NCI-H69 (cell line): Measurements from ENCODE around the gene DCST1.

ENCODE experiments used
- DNase-seq: peaks from one replicate; lab custom pipeline; 2025; lab: John Stamatoyannopoulos, UW

The DCST1 gene

GRCh38 chr1:155012776-155013602 lies 20.6 kb upstream of the DCST1 start:
- no peak for DNase-seq

DNA sequence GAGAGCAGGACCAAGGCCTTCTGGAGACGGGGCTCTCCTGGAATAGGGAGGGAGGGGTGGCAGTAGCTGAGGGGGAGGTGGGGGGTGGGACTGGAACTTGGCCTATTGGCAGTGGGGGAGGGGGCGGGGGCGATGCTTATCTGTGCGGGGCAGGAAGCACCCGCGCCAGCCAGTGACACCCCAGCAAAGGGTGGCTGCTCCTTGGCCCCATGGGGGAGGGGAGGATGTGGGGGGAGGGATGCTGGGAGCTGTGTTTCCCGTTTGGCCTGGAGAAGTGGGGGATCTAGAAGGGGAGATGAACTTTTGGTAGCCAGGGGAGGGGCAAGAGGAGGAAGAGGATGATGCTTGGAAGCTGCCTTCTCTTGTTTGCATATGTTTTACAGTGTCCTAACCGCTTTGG lies 20.0 kb upstream of the DCST1 start:
- DNase-seq: no peak

GRCh38 chr1:155014709-155015508 lies 18.7 kb upstream of the DCST1 start:
- DNase-seq: no peak

DNA sequence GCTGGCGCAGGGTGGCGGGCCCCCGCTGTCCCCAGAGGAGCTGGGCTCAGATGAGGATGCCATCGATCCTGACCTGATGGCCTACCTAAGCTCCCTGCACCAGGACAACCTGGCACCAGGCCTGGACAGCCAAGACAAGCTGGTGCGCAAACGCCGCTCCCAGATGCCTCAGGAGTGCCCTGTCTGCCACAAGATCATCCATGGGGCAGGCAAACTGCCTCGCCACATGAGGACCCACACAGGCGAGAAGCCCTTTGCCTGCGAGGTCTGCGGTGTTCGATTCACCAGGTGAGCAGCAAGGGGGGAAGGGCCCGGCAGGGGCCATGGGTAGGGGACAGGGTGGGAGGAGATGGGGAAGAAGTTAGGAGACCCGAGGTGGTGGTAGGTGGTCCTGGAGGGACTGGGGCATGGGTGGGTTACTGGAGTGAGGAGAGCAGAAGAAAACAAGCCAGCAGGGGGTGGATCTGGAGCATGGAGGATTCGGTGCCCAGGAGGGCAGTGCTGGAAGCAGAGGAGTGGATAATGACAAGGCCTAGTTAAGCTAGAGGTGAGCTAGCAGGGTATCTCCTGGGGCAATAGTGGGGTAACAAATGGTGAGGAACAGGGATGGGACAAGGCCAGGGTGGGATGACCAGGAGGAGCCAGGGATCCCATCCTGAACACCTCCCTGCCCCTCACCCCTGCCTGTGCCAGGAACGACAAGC lies 17.9 kb upstream of the DCST1 start:
- no peak for DNase-seq

- no peak for DNase-seq
Observed at GRCh38 chr1:155016231-155016831, 17.3 kb upstream of the DCST1 start.

DNA sequence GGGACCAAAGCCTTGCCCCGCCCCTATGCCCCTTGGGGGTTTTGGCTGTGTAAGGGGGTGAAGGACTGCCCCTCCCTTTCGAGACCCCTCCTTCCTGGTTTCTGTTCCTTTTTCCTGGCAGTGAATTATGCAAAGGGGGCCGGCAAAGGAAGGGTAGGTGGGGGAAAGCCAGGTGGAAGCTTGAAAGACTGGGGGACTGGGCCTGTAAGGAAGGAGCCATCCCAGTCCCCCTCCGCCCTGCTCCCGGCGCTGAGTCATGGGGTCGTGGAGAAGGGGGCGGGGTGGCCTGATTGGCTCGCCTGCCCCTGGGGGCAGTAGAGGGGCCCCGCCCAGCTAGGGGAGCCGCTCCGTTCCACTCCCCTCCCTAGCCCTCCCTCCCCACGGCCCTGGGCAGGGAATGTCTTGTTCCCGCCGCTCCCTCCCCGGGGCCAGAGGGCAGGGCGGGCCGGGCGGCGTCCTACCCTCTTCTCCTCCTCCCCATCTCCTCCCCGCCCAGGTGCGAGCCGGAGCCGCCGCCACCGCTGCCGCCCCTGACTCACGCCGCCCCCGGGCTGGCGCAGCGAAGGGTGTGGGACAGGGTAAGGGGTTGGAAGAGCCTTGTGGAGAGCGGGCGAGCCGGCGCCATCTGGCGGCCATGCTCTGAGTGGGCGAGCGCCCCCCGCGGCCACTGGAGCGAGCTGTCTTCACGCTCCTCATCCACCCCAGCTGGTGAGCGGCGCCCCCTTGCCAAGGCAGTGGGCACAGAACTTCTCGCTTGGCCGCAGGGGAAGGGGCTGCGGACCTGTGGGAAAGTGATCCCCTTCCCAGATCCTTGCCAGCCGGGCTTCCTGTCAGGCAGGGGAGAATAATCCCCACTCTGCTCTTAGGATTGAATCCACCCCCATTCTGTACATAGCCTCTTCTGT lies 16.3 kb upstream of the DCST1 start:
- peak; percentile 96 for DNase-seq

- DNase-seq: no peak
Observed at GRCh38 chr1:155017946-155018316, 15.7 kb upstream of the DCST1 start.

GRCh38 chr1:155018617-155019348 lies 14.8 kb upstream of the DCST1 start:
- peak; percentile 21 for DNase-seq

GRCh38 chr1:155019377-155020245 lies 14.0 kb upstream of the DCST1 start:
- no peak for DNase-seq

DNA sequence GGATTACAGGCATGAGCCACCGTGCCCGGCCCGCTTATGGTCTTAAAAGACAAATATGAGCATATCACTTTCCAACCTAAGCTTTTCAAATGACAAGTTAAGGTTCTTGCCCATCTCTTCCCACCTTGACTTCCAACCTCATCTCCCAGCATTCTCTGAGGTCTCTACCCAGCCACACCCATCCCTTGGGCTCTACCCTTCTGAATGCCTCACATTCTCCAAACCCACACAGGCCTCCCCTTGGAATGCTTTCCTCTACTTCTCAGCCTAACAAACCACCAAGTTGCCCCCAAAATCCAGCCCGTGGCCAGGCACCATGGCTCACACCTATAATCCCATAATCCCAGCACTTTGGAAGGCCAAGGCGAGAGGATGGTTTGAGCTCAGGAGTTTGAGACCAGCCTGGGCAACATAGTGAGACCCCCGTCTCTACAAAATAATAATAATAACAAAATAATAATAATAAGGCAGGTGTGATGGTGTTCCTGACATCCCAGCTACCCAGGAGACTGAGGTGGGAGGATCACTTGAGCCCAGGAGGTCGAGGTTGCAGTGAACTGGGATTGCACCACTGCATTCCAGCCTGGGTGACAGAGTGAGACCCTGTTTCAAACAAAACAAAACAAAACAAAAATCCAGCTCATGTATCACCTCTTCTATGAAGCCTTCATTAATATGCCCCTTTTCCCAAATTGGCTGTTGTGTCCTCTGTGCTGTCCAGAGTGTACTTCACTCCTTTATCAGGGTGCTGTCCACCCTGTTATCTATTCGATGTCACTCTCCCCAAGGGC lies 11.3 kb upstream of the DCST1 start:
- no peak for DNase-seq

DNA sequence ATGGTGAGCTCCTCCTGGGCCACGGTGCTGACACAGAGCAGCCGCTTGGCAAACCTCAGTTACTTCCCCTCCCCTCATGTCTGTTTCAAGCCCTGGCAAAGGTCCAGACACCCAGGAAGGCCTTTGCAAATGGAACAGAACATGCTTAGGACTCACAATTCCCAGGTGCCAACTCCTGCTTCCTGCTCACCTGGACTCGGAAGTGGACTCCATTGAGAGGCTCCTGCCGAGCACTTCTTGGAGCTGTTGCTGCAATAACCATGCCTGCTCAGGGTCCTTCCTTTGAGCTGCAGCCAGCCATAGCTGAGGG lies 10.7 kb upstream of the DCST1 start:
- peak; percentile 90 for DNase-seq

DNA sequence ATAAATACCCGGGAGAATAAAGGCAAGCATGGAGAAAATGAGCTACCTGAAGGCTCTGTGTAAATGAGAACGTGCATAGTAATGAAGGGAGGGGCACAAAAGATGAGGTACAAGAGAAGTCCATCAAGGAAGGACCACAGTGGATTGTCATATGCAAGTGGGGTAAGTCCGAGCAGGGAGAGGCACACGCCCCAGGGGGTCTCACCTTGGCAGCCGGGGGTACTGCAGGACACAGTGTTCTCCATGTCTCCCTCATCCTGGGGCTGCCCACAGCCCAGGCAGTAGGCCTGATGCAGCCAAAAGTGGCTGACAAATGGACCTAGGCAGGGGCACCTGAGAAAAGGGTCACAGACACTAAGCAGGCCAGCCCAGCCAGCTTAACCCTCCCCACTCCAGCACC lies 10.0 kb upstream of the DCST1 start:
- DNase-seq: no peak

DNA sequence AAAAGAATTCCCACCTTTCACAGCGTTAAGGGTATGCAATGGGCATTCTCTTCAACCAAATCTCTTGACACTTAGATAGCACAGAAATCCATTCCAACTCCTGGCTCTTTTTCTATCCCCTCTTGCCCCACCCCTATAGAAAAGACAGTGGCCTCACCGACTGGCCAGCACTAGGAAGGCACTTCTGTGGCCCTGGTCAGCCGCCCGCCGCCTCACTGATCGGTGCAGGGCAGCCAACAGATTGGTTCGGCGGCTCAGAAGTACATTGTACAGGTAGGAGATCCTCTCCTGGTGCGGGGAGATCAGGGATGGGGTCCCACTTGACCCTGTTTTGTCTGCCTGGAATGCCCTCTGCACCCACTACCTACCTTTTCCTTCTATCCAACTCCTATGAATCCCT lies 9.3 kb upstream of the DCST1 start:
- DNase-seq: no peak

DNA sequence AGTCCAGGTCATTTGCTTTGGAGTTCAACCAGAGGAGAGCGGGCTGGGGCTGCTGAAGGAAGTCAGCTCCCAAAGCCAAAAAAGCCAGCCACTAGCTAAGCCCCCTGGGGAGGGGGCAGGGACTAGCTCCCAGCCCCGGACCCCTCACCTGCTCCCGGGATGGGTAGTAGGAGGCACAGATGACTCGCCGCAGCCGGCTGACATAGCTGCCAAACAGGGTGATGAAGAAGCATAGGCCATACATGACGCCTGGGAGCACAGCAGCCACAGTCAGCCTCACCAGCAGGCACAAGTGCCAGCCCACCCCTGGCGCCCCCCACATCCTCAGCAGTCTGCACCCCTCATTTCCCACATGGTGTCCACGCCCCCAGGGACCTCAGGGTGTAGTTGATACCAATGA lies 7.5 kb upstream of the DCST1 start:
- DNase-seq: no peak

DNA sequence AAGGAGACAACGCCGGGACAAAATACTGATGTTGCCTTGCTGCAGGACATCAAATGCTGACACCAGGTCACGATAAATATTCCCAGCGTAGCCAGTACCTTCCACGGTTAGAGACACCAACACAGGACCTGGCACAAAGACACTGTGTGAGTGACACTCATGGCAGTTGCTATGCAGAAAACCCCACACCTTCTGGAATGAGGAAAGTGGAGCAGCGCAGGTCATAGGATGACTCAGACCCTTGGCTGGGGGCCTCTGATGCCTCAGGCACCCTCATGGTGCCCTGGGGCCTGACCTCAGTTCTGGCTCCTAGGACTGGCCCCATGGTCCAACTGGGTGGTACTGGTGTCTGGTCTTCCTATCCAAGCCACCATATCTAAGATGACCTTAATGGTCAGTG lies 7.0 kb upstream of the DCST1 start:
- no peak for DNase-seq

DNA sequence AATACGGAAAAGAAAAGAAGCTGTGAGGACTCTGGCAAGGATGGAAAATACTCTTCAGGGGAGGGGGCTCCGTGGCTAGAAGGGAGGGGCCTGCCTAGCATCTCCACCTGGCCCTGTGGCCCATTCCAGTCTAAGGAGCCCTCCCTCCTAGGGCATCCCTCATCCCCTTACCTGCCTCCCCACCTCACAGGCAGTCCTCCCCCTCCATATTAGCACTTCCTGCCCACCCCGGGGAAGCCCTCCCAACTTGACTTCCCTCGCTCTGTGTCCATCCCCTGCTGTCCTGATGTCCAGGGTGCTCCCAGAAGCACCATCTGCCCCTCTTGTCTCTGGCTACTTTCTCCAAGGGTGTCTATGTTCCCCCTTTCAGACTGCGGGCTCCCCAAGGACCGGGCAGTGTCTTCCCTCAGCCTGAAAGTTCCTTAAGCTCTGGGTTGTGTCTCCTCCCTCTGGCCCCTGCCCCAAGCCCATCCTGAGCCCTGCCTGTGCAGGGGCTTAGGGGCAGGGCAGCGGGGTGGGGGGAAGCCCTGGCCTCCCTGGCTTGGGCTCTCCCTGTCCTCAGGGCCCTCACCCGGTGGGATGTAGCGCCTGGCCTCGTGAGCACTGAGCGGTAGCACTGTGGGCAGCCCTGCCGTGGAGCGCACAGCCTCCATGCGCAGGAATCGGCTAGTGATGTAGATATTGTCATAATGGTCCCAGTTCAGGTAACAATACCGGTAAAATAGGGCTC lies 3.9 kb upstream of the DCST1 start:
- DNase-seq: no peak

GRCh38 chr1:155030243-155030795 lies 3.3 kb upstream of the DCST1 start:
- no peak for DNase-seq

- DNase-seq: no peak
Observed at GRCh38 chr1:155030899-155031298, 2.7 kb upstream of the DCST1 start.
